ENCODE results near the gene LDLRAD1. TPM values are rescaled to one million over a fixed set of nuclear protein-coding genes. Genes with fewer than 3 reads are reported as not detected.

The LDLRAD1 gene
- total RNA-seq (2021; ENCODE audit: unreplicated experiment) (0.30 TPM), Bru-seq, nascent RNA (percentile 25 among the genes with signal in this experiment), BruChase-seq, experiment 1, labeled RNA remaining after a 6-hour chase (percentile 25 among the genes with signal in this experiment), BruChase-seq, experiment 2, labeled RNA remaining after a 2-hour chase (percentile 23 among the genes with signal in this experiment)
- 0.48 and 0.64 TPM in 2 replicates for polyA plus RNA-seq (2012)
- long read RNA-seq = 0 reads

- intact Hi-C loops (cut with micrococcal nuclease) = no loop called here
- Histone ChIP-seq H3K27me3 (ENCODE audit: insufficient read depth, low read length) (no peaks in the 10 kb centered on the region), H3K4me2 (ENCODE audit: low read length) (peak within 1 kb of the TSS; percentile 75), H3K79me2 (ENCODE audit: insufficient read depth, low read length) (no peaks in the 10 kb centered on the region), H3K36me3 (ENCODE audit: control insufficient read depth in 1 of 2, insufficient read depth in 2 of 2, low read length in 2 of 2) (no peaks in the 10 kb centered on the region), H3K27ac (ENCODE audit: low read depth, low read length) (0 out of 2 replicates have a peak within 1 kb of the TSS, but pooled peaks have one; percentile 76), H3K9me2 (ENCODE audit: insufficient read depth) (no peaks in the 10 kb centered on the region), H3K4me3 (replicated peaks in 1 of 2; ENCODE audit: low read depth in 1 of 2, low read length in 2 of 2) (no peak within 1 kb of the TSS), H3K9ac (ENCODE audit: low read length) (no peak within 1 kb of the TSS), H2AFZ (ENCODE audit: low read depth, low read length, poor library complexity, severe bottlenecking) (peak within 1 kb of the TSS; percentile 40), H3K9me3 (ENCODE audit: control insufficient read depth in 1 of 2, insufficient read depth in 1 of 2, low read depth in 1 of 2, low read length in 2 of 2) (no peaks in the 10 kb centered on the region), H4K20me1 (ENCODE audit: insufficient read depth) (no peaks in the 10 kb centered on the region), H3K4me1 (ENCODE audit: control insufficient read depth in 1 of 2, insufficient read depth in 2 of 2, low read length in 2 of 2) (peaks cover 40 to 41% of the 10 kb centered on the region in 2 experiments)
- ChIA-PET POLR2A (interaction anchor here (0.7 to 1.5 kb wide), 2 partner anchors 35 to 73 kb away, joined by 3 read pairs; partner anchors contain the start of genes IFT25, TCEANC2 and TMEM59), RAD21 (ENCODE audit: low non-redundant PET in 1 of 2, low total read pairs in 2 of 2, uncharacterized antibody in 2 of 2, unreplicated experiment in 2 of 2) (no interaction called here), CTCF (no interaction called here)
- BruUV-seq (replicated peaks) = no TSS peak
- DNase-seq (ENCODE audit: low read depth, low spot score) (peak; percentile 16), ATAC-seq (peak; percentile 71)
- TF ChIP-seq CTCF (IDR thresholded peaks at IDR 0.05 in 2 of 3, conservative IDR thresholded peaks at IDR 0.05 in 1 of 3; ENCODE audit: borderline replicate concordance in 1 of 3, insufficient read depth in 1 of 3, low read depth in 2 of 3, low read length in 2 of 3) (no peak), ATF3 (IDR thresholded peaks at IDR 0.05) (no peak), RAD21 (IDR thresholded peaks at IDR 0.05; ENCODE audit: low read depth) (no peak), MAX (IDR thresholded peaks at IDR 0.05) (no peak), YY1 (IDR thresholded peaks at IDR 0.05; ENCODE audit: extremely low read depth, insufficient replicate concordance, low read depth, low read length) (no peak), FOSL1 (IDR thresholded peaks at IDR 0.05; ENCODE audit: low read depth) (no peak), SIN3A (IDR thresholded peaks at IDR 0.05; ENCODE audit: low read depth) (no peak), SRF (IDR thresholded peaks at IDR 0.05; ENCODE audit: low read depth) (no peak), EGR1 (IDR thresholded peaks at IDR 0.05; ENCODE audit: low read depth) (no peak)
Observed at GRCh38 chr1:54017979-54018378, at the start of gene LDLRAD1. Gene LDLRAD1, minus strand, starts transcription at chr1:54018186. Its CDS starts 74 bp downstream, at chr1:54018112.

Measured in HCT116 (cell line).